SK-N-MC (cell line): ENCODE measurements around the gene ZFYVE28.

Source experiments
- EZH2 ChIP-seq: fragments of 200-600 bp; sonication (generic); IDR thresholded peaks from one replicate; pipeline ENCODE4 v1.6.1; 2017; ENCODE audit warnings: antibody characterized with exemption
- FOXP2 ChIP-seq: optimal IDR thresholded peaks from 2 replicates; pipeline ENCODE3; 2011; ENCODE audit warnings: mild to moderate bottlenecking, moderate library complexity; ENCODE audit not compliant: insufficient read depth; ENCODE audit errors: extremely low read length, control extremely low read depth
- POLR2AphosphoS5 ChIP-seq: IDR thresholded peaks from 2 replicates; pipeline ENCODE4 v1.6.1; 2012; ENCODE audit warnings: mild to moderate bottlenecking, low read depth, low read length, borderline replicate concordance

DNA sequence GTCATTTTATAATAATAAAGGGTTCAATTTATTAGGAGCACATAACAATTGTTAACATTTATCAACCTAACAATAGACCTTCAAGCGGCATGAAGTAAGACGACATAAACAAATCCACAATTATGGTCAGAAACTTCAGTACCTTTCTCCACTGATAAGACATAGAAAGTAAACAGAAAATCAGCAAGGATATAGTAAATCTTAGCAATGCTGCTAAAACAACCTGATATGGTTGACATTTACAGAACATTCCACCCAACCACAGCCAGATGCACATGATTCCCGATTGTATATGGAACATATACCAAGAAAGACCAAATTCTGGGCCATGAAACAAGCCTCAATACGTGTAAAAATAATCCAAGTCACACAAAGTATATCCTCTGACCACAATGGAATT lies 71.3 kb downstream of the ZFYVE28 start:
- TF ChIP-seq EZH2 (no peak), POLR2AphosphoS5 (no peak), FOXP2 (no peak)
